Activated T-cell treated with anti-CD3 and anti-CD28 coated beads, Interleukin-2, amount 50 U/mL, for 72 hours (primary cell): ENCODE data around the gene DUSP11. TPM values are rescaled to one million over a fixed set of nuclear protein-coding genes. Genes with fewer than 3 reads are reported as not detected.
"Not testable (repeated sequence)": the region's sequence is repeated elsewhere in the genome, so short reads cannot be mapped to it uniquely, and the experiment has no call there.

Experiments
- ATAC-seq, 2 donors: fragments of 150-1000 bp; cut with Tn5 transposase; replicated peaks in 1 of 2; 2 replicates each; pipeline ENCODE4 v1.10.0; 2021; ENCODE audit warnings: moderate library complexity in 2 of 2, mild to moderate bottlenecking in 1 of 2
- DNase-seq, 2 donors: peaks; one replicate each; pipeline ENCODE4 v3.0.0; 2021 to 2022; ENCODE audit warnings: mixed read lengths in 1 of 2
- H3K27ac Mint-ChIP-seq: one replicate; pipeline ENCODE4 v1.8.0; 2022; ENCODE audit warnings: mild to moderate bottlenecking, moderate library complexity, mixed read lengths
- H3K27me3 Mint-ChIP-seq: one replicate; pipeline ENCODE4 v1.8.0; 2022; ENCODE audit warnings: low read depth, mixed read lengths
- H3K36me3 Mint-ChIP-seq, 2 donors: one replicate each; pipeline ENCODE4 v1.8.0; 2022; ENCODE audit warnings: mixed read lengths in 2 of 2, mild to moderate bottlenecking in 1 of 2; ENCODE audit not compliant: insufficient read depth in 2 of 2
- H3K4me1 Mint-ChIP-seq: one replicate; pipeline ENCODE4 v1.8.0; 2022; ENCODE audit warnings: low read depth, mixed read lengths
- H3K4me3 Mint-ChIP-seq, 2 donors: one replicate each; pipeline ENCODE4 v1.8.0; 2022; ENCODE audit warnings: mild to moderate bottlenecking in 2 of 2, mixed read lengths in 2 of 2, moderate library complexity in 2 of 2
- H3K9me3 Mint-ChIP-seq, 2 donors: one replicate each; pipeline ENCODE4 v1.8.0; 2022; ENCODE audit warnings: mixed read lengths in 2 of 2
- total RNA-seq, 2 donors: library from RNA; stranded (reverse); gene quantifications; one replicate each; pipeline ENCODE4 v1.2.3, GENCODE V29; 2022

DUSP11 gene
- total RNA-seq, 2 donors from 2014 or later: 35.1 to 35.8 TPM

- no peak overlapping the region for H3K4me3 Mint-ChIP-seq
- no peaks in the 10 kb centered on the region for H3K36me3 Mint-ChIP-seq
- H3K9me3 Mint-ChIP-seq: no peaks in the 10 kb centered on the region
Measured at GRCh38 chr2:73818296-73818695, 38.4 kb upstream of the DUSP11 start.

GRCh38 chr2:73812635-73813034 is 32.7 kb upstream of the DUSP11 start:
- H3K27me3 Mint-ChIP-seq: peaks cover 20% of the 10 kb centered on the region
- no peak overlapping the region for H3K4me3 Mint-ChIP-seq
- DNase-seq (no peak), ATAC-seq (no peak)
- no peaks in the 10 kb centered on the region for H3K9me3 Mint-ChIP-seq
- no peaks in the 10 kb centered on the region for H3K4me1 Mint-ChIP-seq
- no peaks in the 10 kb centered on the region for H3K36me3 Mint-ChIP-seq
- no peak overlapping the region for H3K27ac Mint-ChIP-seq

More at GRCh38 chr2:73818296-73818695, 38.4 kb upstream of the DUSP11 start:
- DNase-seq (no peak), ATAC-seq (no peak)
- Mint-ChIP-seq H3K27ac (no peak overlapping the region), H3K4me1 (peaks cover 29% of the 10 kb centered on the region), H3K27me3 (peaks cover 42% of the 10 kb centered on the region)

- H3K4me1 Mint-ChIP-seq: no peaks in the 10 kb centered on the region
- no peak for DNase-seq
- no peak for ATAC-seq
- no peak overlapping the region for H3K27ac Mint-ChIP-seq
- no peak overlapping the region for H3K4me3 Mint-ChIP-seq
- no peaks in the 10 kb centered on the region for H3K36me3 Mint-ChIP-seq
- H3K27me3 Mint-ChIP-seq: peaks cover 20% of the 10 kb centered on the region
- no peaks in the 10 kb centered on the region for H3K9me3 Mint-ChIP-seq
Measured at GRCh38 chr2:73811878-73812277, 32.0 kb upstream of the DUSP11 start.

GRCh38 chr2:73783883-73784282 is 4.0 kb upstream of the DUSP11 start, which contains the start of gene C2orf78:
Gene C2orf78 (plus strand): TSS chr2:73784183. CDS start chr2:73784310, 127 bp downstream.
- not testable (repeated sequence) for H3K27ac Mint-ChIP-seq, H3K4me1 Mint-ChIP-seq, H3K27me3 Mint-ChIP-seq, DNase-seq, H3K4me3 Mint-ChIP-seq, ATAC-seq, H3K36me3 Mint-ChIP-seq, H3K9me3 Mint-ChIP-seq

GRCh38 chr2:73783402-73783801 is 3.5 kb upstream of the DUSP11 start:
- H3K36me3 Mint-ChIP-seq, ATAC-seq, H3K27me3 Mint-ChIP-seq, H3K9me3 Mint-ChIP-seq, DNase-seq, H3K27ac Mint-ChIP-seq, H3K4me3 Mint-ChIP-seq: not testable (repeated sequence)
- peaks cover 13% of the 10 kb centered on the region for H3K4me1 Mint-ChIP-seq

GRCh38 chr2:73780237-73780582 is 307 bp upstream of the DUSP11 start:
- Mint-ChIP-seq H3K27ac (peak overlapping the region; percentile 97), H3K36me3 (peaks cover 9 to 15% of the 10 kb centered on the region in 2 donors), H3K4me1 (peaks cover 17% of the 10 kb centered on the region), H3K4me3 (peak overlapping the region; percentile 97), H3K9me3 (no peaks in the 10 kb centered on the region), H3K27me3 (no peaks in the 10 kb centered on the region)
- ATAC-seq (no peak), DNase-seq (no peak)

GRCh38 chr2:73778867-73779466 is 936 bp downstream of the DUSP11 start:
- H3K36me3 Mint-ChIP-seq: peaks cover 9 to 22% of the 10 kb centered on the region in 2 donors
- peak overlapping the region; percentile 97 for H3K27ac Mint-ChIP-seq
- not testable (repeated sequence) for DNase-seq, ATAC-seq, H3K27me3 Mint-ChIP-seq, H3K9me3 Mint-ChIP-seq
- H3K4me3 Mint-ChIP-seq: peak overlapping the region; percentile 97
- peaks cover 17% of the 10 kb centered on the region for H3K4me1 Mint-ChIP-seq

- H3K4me1 Mint-ChIP-seq: peaks cover 17% of the 10 kb centered on the region
- no peak for DNase-seq
- no peaks in the 10 kb centered on the region for H3K27me3 Mint-ChIP-seq
- ATAC-seq: no peak
- no peak overlapping the region for H3K4me3 Mint-ChIP-seq
- H3K9me3 Mint-ChIP-seq: no peaks in the 10 kb centered on the region
- peaks cover 10 to 27% of the 10 kb centered on the region in 2 donors for H3K36me3 Mint-ChIP-seq
- peak overlapping the region; percentile 19 for H3K27ac Mint-ChIP-seq
Measured at GRCh38 chr2:73776869-73777519, 2.9 kb downstream of the DUSP11 start.

- DNase-seq: no peak
- H3K27me3 Mint-ChIP-seq: no peaks in the 10 kb centered on the region
- peaks cover 17% of the 10 kb centered on the region for H3K4me1 Mint-ChIP-seq
- no peak for ATAC-seq
- no peaks in the 10 kb centered on the region for H3K9me3 Mint-ChIP-seq
- peaks cover 10 to 29% of the 10 kb centered on the region in 2 donors for H3K36me3 Mint-ChIP-seq
- no peak overlapping the region for H3K27ac Mint-ChIP-seq
- H3K4me3 Mint-ChIP-seq: no peak overlapping the region
Measured at GRCh38 chr2:73776381-73776780, 3.5 kb downstream of the DUSP11 start.

- H3K4me3 Mint-ChIP-seq: no peak overlapping the region
- no peak overlapping the region for H3K27ac Mint-ChIP-seq
- H3K9me3 Mint-ChIP-seq: no peaks in the 10 kb centered on the region
- peaks cover 7 to 47% of the 10 kb centered on the region in 2 donors for H3K36me3 Mint-ChIP-seq
- no peak for DNase-seq
- peaks cover 7% of the 10 kb centered on the region for H3K4me1 Mint-ChIP-seq
- H3K27me3 Mint-ChIP-seq: no peaks in the 10 kb centered on the region
- no peak for ATAC-seq
Measured at GRCh38 chr2:73772819-73773218, 7.1 kb downstream of the DUSP11 start.

- peak overlapping the region; percentile 1 for H3K27ac Mint-ChIP-seq
- peaks cover 8 to 49% of the 10 kb centered on the region in 2 donors for H3K36me3 Mint-ChIP-seq
- no peaks in the 10 kb centered on the region for H3K27me3 Mint-ChIP-seq
- no peaks in the 10 kb centered on the region for H3K9me3 Mint-ChIP-seq
- no peak for DNase-seq
- ATAC-seq: no peak
- H3K4me1 Mint-ChIP-seq: peaks cover 7% of the 10 kb centered on the region
- no peak overlapping the region for H3K4me3 Mint-ChIP-seq
Measured at GRCh38 chr2:73770725-73771124, 9.2 kb downstream of the DUSP11 start.

GRCh38 chr2:73766994-73767393 is 12.9 kb downstream of the DUSP11 start:
- Mint-ChIP-seq H3K4me1 (peaks cover 7% of the 10 kb centered on the region), H3K27ac (peak overlapping the region; percentile 45), H3K4me3 (no peak overlapping the region), H3K9me3 (no peaks in the 10 kb centered on the region), H3K27me3 (no peaks in the 10 kb centered on the region), H3K36me3 (peaks cover 12 to 46% of the 10 kb centered on the region in 2 donors)
- no peak for DNase-seq
- ATAC-seq: no peak

- H3K4me3 Mint-ChIP-seq: no peak overlapping the region
- H3K4me1 Mint-ChIP-seq: peaks cover 7% of the 10 kb centered on the region
- DNase-seq (no peak), ATAC-seq (no peak)
- H3K27me3 Mint-ChIP-seq: no peaks in the 10 kb centered on the region
- H3K9me3 Mint-ChIP-seq: no peaks in the 10 kb centered on the region
- H3K27ac Mint-ChIP-seq: peak overlapping the region; percentile 45
- H3K36me3 Mint-ChIP-seq: peaks cover 12 to 43% of the 10 kb centered on the region in 2 donors
Measured at GRCh38 chr2:73766349-73766748, 13.6 kb downstream of the DUSP11 start.

- Mint-ChIP-seq H3K4me1 (no peaks in the 10 kb centered on the region), H3K9me3 (no peaks in the 10 kb centered on the region), H3K36me3 (peaks cover 8 to 33% of the 10 kb centered on the region in 2 donors), H3K27me3 (no peaks in the 10 kb centered on the region), H3K27ac (no peak overlapping the region), H3K4me3 (no peak overlapping the region)
- DNase-seq (no peak), ATAC-seq (no peak)
Measured at GRCh38 chr2:73764945-73765344, 15.0 kb downstream of the DUSP11 start.
